ENCODE measurements around the gene LYST. TPM values are rescaled to one million over a fixed set of nuclear protein-coding genes. Genes with fewer than 3 reads are reported as not detected.

LYST gene
- total RNA-seq, 1 donor from 2014 or later = 52.1 TPM

DNA sequence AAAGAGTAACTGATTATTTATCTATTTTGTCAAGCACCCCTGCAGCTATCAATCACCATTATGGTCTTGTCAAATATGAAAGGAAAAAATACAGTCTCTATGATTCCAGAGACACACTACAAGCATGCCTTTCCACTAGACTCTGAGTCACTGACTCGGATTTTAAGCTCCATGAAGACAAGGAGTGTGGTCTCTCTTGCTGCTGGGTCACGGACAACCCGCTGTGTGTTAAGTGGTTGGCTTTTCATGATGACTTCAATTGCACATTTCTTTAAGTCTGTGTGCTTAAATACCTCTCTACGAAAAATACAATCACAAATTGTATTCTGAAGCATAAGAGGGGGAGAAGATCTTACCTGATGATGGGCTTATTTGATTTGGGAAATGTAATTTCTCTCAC is 203.1 kb downstream of the LYST start:
- intact Hi-C loops (cut with DNase I) = no loop called here

DNA sequence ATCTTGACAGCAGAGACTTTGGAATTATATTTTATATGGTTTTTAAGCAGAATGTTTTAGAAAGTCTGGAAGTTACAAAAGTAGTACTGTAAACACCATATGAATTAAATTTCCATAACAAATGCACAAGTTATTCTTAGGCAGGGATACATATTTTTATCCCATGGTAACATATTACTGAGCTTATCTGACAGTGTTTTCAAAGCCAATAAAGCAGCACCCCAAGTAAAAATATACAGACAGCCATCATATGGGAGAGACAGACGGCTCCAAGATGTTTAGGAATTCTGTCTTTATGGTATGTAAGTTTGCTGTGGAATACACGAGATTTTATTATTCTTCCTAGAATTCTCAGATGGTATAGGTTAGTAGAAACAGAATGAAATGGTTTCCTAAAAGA is 205.1 kb downstream of the LYST start:
- no peak overlapping the region for H3K4me3 ChIP-seq
- no peaks in the 10 kb centered on the region for H3K27me3 ChIP-seq
- no peak overlapping the region for H3K27ac ChIP-seq
- no peaks in the 10 kb centered on the region for H3K4me1 ChIP-seq
- intact Hi-C loops (cut with DNase I) = no loop called here
- no peak for DNase-seq (ENCODE audit: extremely low spot score in 2 of 2)
- peaks cover 0 to 17% of the 10 kb centered on the region in 2 donors for H3K36me3 ChIP-seq
- H3K9me3 ChIP-seq = no peaks in the 10 kb centered on the region
- no peak for TF ChIP-seq POLR2A (IDR thresholded peaks at IDR 0.05)
- TF ChIP-seq, protein P1, sequence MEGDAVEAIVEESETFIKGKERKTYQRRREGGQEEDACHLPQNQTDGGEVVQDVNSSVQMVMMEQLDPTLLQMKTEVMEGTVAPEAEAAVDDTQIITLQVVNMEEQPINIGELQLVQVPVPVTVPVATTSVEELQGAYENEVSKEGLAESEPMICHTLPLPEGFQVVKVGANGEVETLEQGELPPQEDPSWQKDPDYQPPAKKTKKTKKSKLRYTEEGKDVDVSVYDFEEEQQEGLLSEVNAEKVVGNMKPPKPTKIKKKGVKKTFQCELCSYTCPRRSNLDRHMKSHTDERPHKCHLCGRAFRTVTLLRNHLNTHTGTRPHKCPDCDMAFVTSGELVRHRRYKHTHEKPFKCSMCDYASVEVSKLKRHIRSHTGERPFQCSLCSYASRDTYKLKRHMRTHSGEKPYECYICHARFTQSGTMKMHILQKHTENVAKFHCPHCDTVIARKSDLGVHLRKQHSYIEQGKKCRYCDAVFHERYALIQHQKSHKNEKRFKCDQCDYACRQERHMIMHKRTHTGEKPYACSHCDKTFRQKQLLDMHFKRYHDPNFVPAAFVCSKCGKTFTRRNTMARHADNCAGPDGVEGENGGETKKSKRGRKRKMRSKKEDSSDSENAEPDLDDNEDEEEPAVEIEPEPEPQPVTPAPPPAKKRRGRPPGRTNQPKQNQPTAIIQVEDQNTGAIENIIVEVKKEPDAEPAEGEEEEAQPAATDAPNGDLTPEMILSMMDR (IDR thresholded peaks at IDR 0.05) = no peak
- no peak for TF ChIP-seq POLR2AphosphoS5 (IDR thresholded peaks at IDR 0.05; ENCODE audit: insufficient read depth in 1 of 2, low read depth in 1 of 2)

More for the DNA sequence above, 203.1 kb downstream of the LYST start:
- no peak for TF ChIP-seq POLR2A (IDR thresholded peaks at IDR 0.05)
- TF ChIP-seq POLR2AphosphoS5 (IDR thresholded peaks at IDR 0.05; ENCODE audit: insufficient read depth in 1 of 2, low read depth in 1 of 2) = no peak
- TF ChIP-seq, protein P1 (IDR thresholded peaks at IDR 0.05) = no peak
- H3K4me1 ChIP-seq = no peaks in the 10 kb centered on the region
- no peaks in the 10 kb centered on the region for H3K27me3 ChIP-seq
- H3K27ac ChIP-seq = no peak overlapping the region
- H3K4me3 ChIP-seq = no peak overlapping the region
- DNase-seq (ENCODE audit: extremely low spot score in 2 of 2) = no peak
- no peaks in the 10 kb centered on the region for H3K9me3 ChIP-seq
- peaks cover 0 to 17% of the 10 kb centered on the region in 2 donors for H3K36me3 ChIP-seq

DNA sequence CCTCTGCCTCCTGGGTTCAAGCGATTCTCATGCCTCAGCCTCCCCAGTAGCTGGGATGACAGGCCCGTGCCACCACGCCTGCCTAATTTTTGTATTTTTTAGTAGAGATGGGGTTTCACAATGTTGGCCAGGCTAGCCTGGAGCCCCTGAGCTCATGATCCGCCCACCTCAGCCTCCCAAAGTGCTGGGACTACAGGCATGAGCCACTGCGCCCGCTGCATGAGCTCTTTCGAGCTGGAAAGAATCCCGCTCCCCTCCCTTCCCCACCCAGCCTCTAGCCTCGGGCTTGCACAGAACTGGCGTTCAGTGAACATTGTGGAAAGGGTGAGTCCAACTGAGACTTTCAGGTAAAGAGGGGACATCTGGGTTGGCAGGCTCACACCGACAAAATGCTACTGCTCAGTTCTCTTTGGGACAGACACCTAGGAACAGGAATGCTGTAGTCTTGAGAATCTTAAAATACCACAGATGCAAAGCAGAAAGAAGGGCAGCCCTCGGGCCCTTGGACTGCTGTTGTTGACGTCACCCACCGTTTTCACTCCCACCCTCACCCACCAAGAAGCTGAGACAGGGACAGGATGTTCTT is 207.4 kb downstream of the LYST start:
- H3K4me1 ChIP-seq = no peaks in the 10 kb centered on the region
- peaks cover 0 to 16% of the 10 kb centered on the region in 2 donors for H3K36me3 ChIP-seq
- no peaks in the 10 kb centered on the region for H3K9me3 ChIP-seq
- intact Hi-C loops (cut with DNase I) = no loop called here
- DNase-seq (ENCODE audit: extremely low spot score in 2 of 2) = no peak
- no peak overlapping the region for H3K4me3 ChIP-seq
- H3K27me3 ChIP-seq = no peaks in the 10 kb centered on the region
- TF ChIP-seq POLR2AphosphoS5 (IDR thresholded peaks at IDR 0.05; ENCODE audit: insufficient read depth in 1 of 2, low read depth in 1 of 2) = no peak
- TF ChIP-seq POLR2A (IDR thresholded peaks at IDR 0.05) = no peak
- TF ChIP-seq, protein P1 (IDR thresholded peaks at IDR 0.05) = no peak
- H3K27ac ChIP-seq = no peak overlapping the region

DNA sequence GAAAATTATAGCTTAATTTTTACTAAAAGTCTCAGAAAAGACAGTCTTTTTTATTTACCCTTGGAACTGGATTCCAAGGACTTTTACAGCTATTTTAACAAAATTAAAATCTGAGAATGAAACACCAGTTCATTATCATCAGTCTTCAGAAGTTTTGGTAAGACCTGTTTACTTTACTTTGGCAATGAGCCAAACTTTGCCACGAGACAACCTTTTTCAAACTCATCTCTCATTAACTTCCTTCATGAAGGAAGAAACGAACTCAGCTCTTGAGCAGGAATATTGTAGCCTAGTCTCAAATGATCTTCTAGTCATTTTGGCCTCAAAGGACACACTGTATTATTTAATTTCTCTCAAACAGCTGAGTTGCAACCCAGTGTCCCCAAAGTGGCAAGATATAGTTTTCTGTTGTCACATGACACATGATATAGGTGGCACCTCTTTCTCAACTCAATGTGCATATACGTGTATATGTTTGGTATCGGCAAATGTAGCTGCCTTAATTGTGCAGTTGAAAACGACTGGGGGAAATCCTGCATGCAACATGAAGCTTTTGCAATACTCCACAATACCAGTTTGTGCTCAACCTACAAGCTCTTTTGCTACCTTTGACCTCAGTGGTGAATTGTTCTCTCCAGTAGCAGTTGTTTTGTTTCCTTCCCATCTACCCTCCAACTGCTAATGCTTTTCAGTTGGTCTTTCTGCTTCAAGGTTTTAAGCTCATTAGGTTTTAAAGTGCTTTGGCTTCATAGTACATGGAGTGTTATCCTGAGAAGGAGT is 208.8 kb downstream of the LYST start:
- intact Hi-C loops (cut with DNase I) = no loop called here
- no peaks in the 10 kb centered on the region for H3K4me1 ChIP-seq
- H3K27ac ChIP-seq = no peak overlapping the region
- no peaks in the 10 kb centered on the region for H3K27me3 ChIP-seq
- no peak overlapping the region for H3K4me3 ChIP-seq
- H3K36me3 ChIP-seq = peaks cover 0 to 2% of the 10 kb centered on the region in 2 donors
- TF ChIP-seq POLR2A (IDR thresholded peaks at IDR 0.05) (no peak), POLR2AphosphoS5 (IDR thresholded peaks at IDR 0.05; ENCODE audit: insufficient read depth in 1 of 2, low read depth in 1 of 2) (no peak)
- TF ChIP-seq, protein P1 (IDR thresholded peaks at IDR 0.05) = no peak
- H3K9me3 ChIP-seq = no peaks in the 10 kb centered on the region
- no peak for DNase-seq (ENCODE audit: extremely low spot score in 2 of 2)

DNA sequence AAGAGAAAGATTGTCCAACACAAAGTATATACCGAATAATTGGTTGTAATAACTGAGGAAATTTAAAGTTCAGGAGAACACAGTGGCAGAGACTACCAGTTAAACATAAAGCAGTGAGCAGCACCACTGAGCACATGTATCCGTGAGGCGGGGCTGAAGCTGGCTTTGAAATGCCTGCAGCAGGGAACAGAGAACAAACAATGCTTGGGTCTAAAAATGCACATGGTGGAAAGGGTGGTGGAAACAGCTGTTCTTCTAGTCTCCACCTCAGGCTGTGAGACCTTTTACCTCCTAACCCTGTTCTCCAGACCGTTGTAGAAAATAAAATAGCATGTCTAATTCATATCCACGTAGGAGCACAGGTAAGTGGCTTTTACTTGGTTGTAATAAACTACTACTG is 209.4 kb downstream of the LYST start:
- no peaks in the 10 kb centered on the region for H3K4me1 ChIP-seq
- H3K27me3 ChIP-seq = no peaks in the 10 kb centered on the region
- intact Hi-C loops (cut with DNase I) = no loop called here
- H3K27ac ChIP-seq = no peak overlapping the region
- no peak for DNase-seq (ENCODE audit: extremely low spot score in 2 of 2)
- no peaks in the 10 kb centered on the region for H3K36me3 ChIP-seq
- no peak overlapping the region for H3K4me3 ChIP-seq
- H3K9me3 ChIP-seq = no peaks in the 10 kb centered on the region
- TF ChIP-seq POLR2AphosphoS5 (IDR thresholded peaks at IDR 0.05; ENCODE audit: insufficient read depth in 1 of 2, low read depth in 1 of 2) (no peak), POLR2A (IDR thresholded peaks at IDR 0.05) (no peak)
- TF ChIP-seq, protein P1 (IDR thresholded peaks at IDR 0.05) = no peak
